PC-3 (cell line): ENCODE data around the gene BLCAP. TPM values are rescaled to one million over a fixed set of nuclear protein-coding genes. Genes with fewer than 3 reads are reported as not detected.
A peak's percentile ranks its signal among the peaks of the same experiment; 100 is the strongest.

Source experiments
- ATAC-seq: fragments of 200-7000 bp; cut with Tn5 transposase; 2 replicates; pipeline ENCODE4 v1.9.1; 2020; ENCODE audit warnings: mild to moderate bottlenecking, moderate library complexity
- BruUV-seq: library from RNA; stranded (reverse); fragments of 400-500 nt; replicated peaks from 2 replicates; lab custom pipeline; 2021; lab: Mats Ljungman, UMichigan
- CTCF ChIA-PET: fragments of 300-600 bp; sonication (Branson Sonifier 250); formaldehyde crosslinking; loops from one replicate; lab custom pipeline; 2022; ENCODE audit warnings: antibody characterized with exemption; lab: Charles Lee
- POLR2A ChIA-PET: fragments of 300-600 bp; sonication (Branson Sonifier 250); formaldehyde crosslinking; loops from one replicate; lab custom pipeline; 2022; ENCODE audit warnings: antibody characterized with exemption; ENCODE audit not compliant: unreplicated experiment; lab: Charles Lee
- DNase-seq: peaks from one replicate; pipeline ENCODE4 v3.0.0-alpha.2; 2015
- H2AFZ ChIP-seq: fragments of 300-600 bp; sonication (generic); 2 replicates; pipeline ENCODE4 v1.6.0; 2016; ENCODE audit warnings: antibody characterized with exemption, low read length
- H3F3A ChIP-seq: fragments of 300-600 bp; sonication (generic); one replicate; pipeline ENCODE4 v1.6.0; 2017; ENCODE audit warnings: antibody characterized with exemption, low read length, control low read depth, mild to moderate bottlenecking; ENCODE audit not compliant: unreplicated experiment
- H3K27ac ChIP-seq: fragments of 300-600 bp; sonication (generic); 2 replicates; pipeline ENCODE4 v1.5.1; 2016; ENCODE audit warnings: mild to moderate bottlenecking, low read length
- H3K27me3 ChIP-seq: fragments of 300-600 bp; sonication (generic); 2 replicates; pipeline ENCODE4 v1.6.1; 2016; ENCODE audit warnings: low read length, mixed read lengths
- H3K36me3 ChIP-seq: fragments of 300-600 bp; sonication (generic); 2 replicates; pipeline ENCODE4 v1.6.1; 2016; ENCODE audit warnings: low read depth, mixed run types, low read length, mixed read lengths
- H3K4me1 ChIP-seq: fragments of 300-600 bp; sonication (generic); 2 replicates; pipeline ENCODE4 v1.5.1; 2016; ENCODE audit warnings: low read length; ENCODE audit not compliant: insufficient read depth
- H3K4me2 ChIP-seq: fragments of 300-600 bp; sonication (generic); 2 replicates; pipeline ENCODE4 v1.6.0; 2016; ENCODE audit warnings: low read length
- H3K4me3 ChIP-seq: fragments of 300-600 bp; sonication (generic); 2 replicates; pipeline ENCODE4 v1.5.1; 2016; ENCODE audit warnings: mild to moderate bottlenecking, low read length, mixed read lengths
- H3K79me2 ChIP-seq: fragments of 300-600 bp; sonication (generic); 2 replicates; pipeline ENCODE4 v1.6.1; 2017; ENCODE audit warnings: low read length, mixed read lengths
- H3K9ac ChIP-seq: fragments of 300-600 bp; sonication (generic); 2 replicates; pipeline ENCODE4 v1.6.0; 2016; ENCODE audit warnings: mild to moderate bottlenecking, low read length
- H3K9me2 ChIP-seq: fragments of 300-600 bp; sonication (generic); replicated peaks from 2 replicates; pipeline ENCODE4 v1.6.1; 2016; ENCODE audit warnings: mixed run types, low read length, mixed read lengths
- H3K9me3 ChIP-seq: fragments of 300-600 bp; sonication (generic); 2 replicates; pipeline ENCODE4 v1.6.1; 2016; ENCODE audit warnings: low read length, mixed read lengths
- H4K20me1 ChIP-seq: fragments of 300-600 bp; sonication (generic); 2 replicates; pipeline ENCODE4 v1.6.1; 2016; ENCODE audit warnings: low read length, mixed read lengths
- EZH2 ChIP-seq: fragments of 300-600 bp; sonication (generic); IDR thresholded peaks from one replicate; pipeline ENCODE4 v1.6.1; 2017; ENCODE audit warnings: antibody characterized with exemption, mild to moderate bottlenecking, low read length; ENCODE audit not compliant: unreplicated experiment
- EZH2phosphoT487 ChIP-seq: fragments of 300-600 bp; sonication (generic); IDR thresholded peaks from 2 replicates; pipeline ENCODE4 v1.6.1; 2018; ENCODE audit warnings: mild to moderate bottlenecking, antibody characterized with exemption, low read length, borderline replicate concordance
- intact Hi-C: fragments of 100-400 bp; cut with micrococcal nuclease; formaldehyde crosslinking; loops from 2 replicates; pipeline ENCODE4 v1.9.0; 2023
- total RNA-seq: library from RNA; depleted of rRNA; stranded (reverse); fragments of >200 nt; gene quantifications from 2 replicates; pipeline ENCODE4 v1.2.3, GENCODE V29; 2014
- TF ChIP-seq, protein P1 (sequence below): fragments of 300-600 bp; sonication (generic); conservative IDR thresholded peaks from 2 replicates; pipeline ENCODE4 v1.5.1; 2017; ENCODE audit warnings: antibody characterized with exemption, low read depth, mild to moderate bottlenecking, low read length

Gene BLCAP
- total RNA-seq, 1 experiment from 2014 or later = 100 TPM

DNA sequence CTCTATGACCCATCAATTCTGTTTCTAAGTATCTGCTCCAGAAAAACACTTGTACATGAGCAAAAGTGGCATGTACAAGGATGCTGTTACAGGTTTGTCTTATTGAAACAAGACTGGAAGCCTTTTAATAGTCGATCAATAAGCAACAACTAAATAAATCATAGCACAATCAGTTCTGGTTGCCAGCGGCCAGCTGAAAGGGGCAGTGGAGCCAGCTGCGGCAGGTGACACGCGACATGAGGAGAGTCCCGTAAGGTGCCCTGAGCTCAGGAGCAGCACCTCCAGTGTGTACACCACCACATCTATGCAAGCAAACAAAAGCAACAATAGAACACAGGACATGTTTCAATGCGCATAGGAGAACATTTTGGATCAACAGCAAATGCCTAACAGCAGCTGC is 27.4 kb downstream of the BLCAP start:
- Histone ChIP-seq H3K36me3 (peaks cover 3% of the 10 kb centered on the region; the same call in 1 of the 2 replicates), H3K4me3 (no peak overlapping the region), H2AFZ (no peak overlapping the region), H3K27ac (no peak overlapping the region), H3K9me3 (no peaks in the 10 kb centered on the region), H3F3A (no peaks in the 10 kb centered on the region), H3K4me2 (no peak overlapping the region), H3K9me2 (no peaks in the 10 kb centered on the region), H3K27me3 (no peaks in the 10 kb centered on the region), H3K4me1 (peaks cover 11% of the 10 kb centered on the region), H3K9ac (no peak overlapping the region), H3K79me2 (no peaks in the 10 kb centered on the region), H4K20me1 (no peaks in the 10 kb centered on the region)
- no TSS peak for BruUV-seq
- DNase-seq = no peak
- intact Hi-C loops = loop anchor here (10.0 kb wide), 1 partner anchor 56 kb away; no protein-coding TSS in a partner anchor
- ATAC-seq = no peak
- CTCF ChIA-PET = no interaction called here
- POLR2A ChIA-PET = no interaction called here
- TF ChIP-seq EZH2phosphoT487 = no peak
- TF ChIP-seq, protein P1, sequence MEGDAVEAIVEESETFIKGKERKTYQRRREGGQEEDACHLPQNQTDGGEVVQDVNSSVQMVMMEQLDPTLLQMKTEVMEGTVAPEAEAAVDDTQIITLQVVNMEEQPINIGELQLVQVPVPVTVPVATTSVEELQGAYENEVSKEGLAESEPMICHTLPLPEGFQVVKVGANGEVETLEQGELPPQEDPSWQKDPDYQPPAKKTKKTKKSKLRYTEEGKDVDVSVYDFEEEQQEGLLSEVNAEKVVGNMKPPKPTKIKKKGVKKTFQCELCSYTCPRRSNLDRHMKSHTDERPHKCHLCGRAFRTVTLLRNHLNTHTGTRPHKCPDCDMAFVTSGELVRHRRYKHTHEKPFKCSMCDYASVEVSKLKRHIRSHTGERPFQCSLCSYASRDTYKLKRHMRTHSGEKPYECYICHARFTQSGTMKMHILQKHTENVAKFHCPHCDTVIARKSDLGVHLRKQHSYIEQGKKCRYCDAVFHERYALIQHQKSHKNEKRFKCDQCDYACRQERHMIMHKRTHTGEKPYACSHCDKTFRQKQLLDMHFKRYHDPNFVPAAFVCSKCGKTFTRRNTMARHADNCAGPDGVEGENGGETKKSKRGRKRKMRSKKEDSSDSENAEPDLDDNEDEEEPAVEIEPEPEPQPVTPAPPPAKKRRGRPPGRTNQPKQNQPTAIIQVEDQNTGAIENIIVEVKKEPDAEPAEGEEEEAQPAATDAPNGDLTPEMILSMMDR = no peak
- TF ChIP-seq EZH2 = no peak

DNA sequence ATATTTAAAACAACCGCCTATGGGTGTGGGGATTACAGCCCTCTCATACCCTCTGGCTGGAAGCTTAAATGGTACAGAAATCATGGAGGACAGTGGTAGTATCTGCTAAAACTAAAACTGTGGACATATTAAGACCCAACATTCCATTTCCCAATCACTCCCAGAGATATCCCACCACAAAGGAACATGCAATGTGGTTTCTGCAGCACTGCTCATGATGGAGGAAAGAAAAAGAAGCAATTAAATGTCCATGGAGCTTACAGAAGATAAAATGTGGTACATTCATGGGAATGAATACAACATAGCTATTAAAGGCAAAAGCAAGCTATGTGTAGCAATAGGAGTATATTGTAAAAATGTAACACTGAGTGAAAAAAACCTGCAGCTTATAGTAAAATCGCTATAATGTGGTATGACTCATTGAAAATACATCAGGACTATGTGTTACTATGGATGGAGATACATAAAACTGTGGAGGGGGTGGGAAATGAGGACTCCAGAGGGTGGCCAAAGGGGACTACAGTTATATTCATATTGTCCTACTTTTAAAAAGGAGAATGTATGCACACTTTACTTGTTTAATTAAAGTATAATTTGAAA is 29.5 kb downstream of the BLCAP start:
- Histone ChIP-seq H3K9me3 (no peaks in the 10 kb centered on the region), H3K27ac (peak overlapping the region; percentile 21), H3K4me1 (peaks cover 11% of the 10 kb centered on the region), H3K4me3 (no peak overlapping the region), H3F3A (no peaks in the 10 kb centered on the region), H2AFZ (no peak overlapping the region), H3K79me2 (no peaks in the 10 kb centered on the region), H3K36me3 (peaks cover 3% of the 10 kb centered on the region; the same call in 1 of the 2 replicates), H3K27me3 (no peaks in the 10 kb centered on the region), H3K9ac (no peak overlapping the region), H3K9me2 (no peaks in the 10 kb centered on the region), H3K4me2 (peak overlapping the region; percentile 15; the same call in 1 of the 2 replicates), H4K20me1 (no peaks in the 10 kb centered on the region)
- TF ChIP-seq, protein P1 = no peak
- TF ChIP-seq EZH2phosphoT487 (no peak), EZH2 (no peak)
- intact Hi-C loops = no loop called here
- peak; percentile 83 for ATAC-seq
- POLR2A ChIA-PET = interaction anchor here (0.6 kb wide), 1 partner anchor 46 kb away, joined by 9 read pairs; no protein-coding TSS in a partner anchor
- no TSS peak for BruUV-seq
- CTCF ChIA-PET = interaction anchor here (0.6 kb wide), 2 partner anchors 44 to 209 kb away, joined by 3 to 4 read pairs; partner anchors contain the start of gene MANBAL
- peak; percentile 42 for DNase-seq

DNA sequence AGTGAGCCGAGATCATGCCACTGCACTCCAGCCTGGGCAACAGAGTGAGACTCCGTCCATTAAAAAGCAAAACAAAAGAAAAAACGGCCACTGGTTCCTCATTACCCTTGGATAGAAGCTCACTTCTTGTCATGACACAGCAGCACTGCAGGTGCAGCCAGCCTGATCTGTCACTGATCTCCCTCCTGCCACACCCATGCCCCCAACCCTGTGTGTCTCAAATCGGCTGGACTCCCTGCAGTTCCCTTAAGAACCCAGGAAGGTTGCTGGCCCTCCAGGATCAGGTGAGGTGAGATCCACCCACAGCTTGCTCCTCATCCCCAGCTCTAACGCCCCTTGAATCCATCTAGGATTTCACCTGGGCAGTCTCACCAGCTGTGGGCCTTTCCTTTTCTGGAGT is 32.9 kb downstream of the BLCAP start:
- Histone ChIP-seq H4K20me1 (no peaks in the 10 kb centered on the region), H3K79me2 (no peaks in the 10 kb centered on the region), H3K4me2 (no peak overlapping the region), H3K27me3 (no peaks in the 10 kb centered on the region), H3F3A (no peaks in the 10 kb centered on the region), H3K36me3 (no peaks in the 10 kb centered on the region), H3K9me3 (no peaks in the 10 kb centered on the region), H3K27ac (no peak overlapping the region), H3K4me1 (peaks cover 11% of the 10 kb centered on the region), H3K9me2 (no peaks in the 10 kb centered on the region), H2AFZ (no peak overlapping the region), H3K4me3 (no peak overlapping the region), H3K9ac (no peak overlapping the region)
- no peak for DNase-seq
- no peak for TF ChIP-seq EZH2phosphoT487
- TF ChIP-seq, protein P1 = no peak
- no peak for ATAC-seq
- CTCF ChIA-PET = no interaction called here
- POLR2A ChIA-PET = no interaction called here
- intact Hi-C loops = no loop called here
- BruUV-seq = no TSS peak
